Body of pancreas (tissue), 4 donors: ENCODE measurements around the gene RAP1B. TPM values are rescaled to one million over a fixed set of nuclear protein-coding genes. Genes with fewer than 3 reads are reported as not detected.

Experiments
- ATAC-seq: fragments of 150-250 bp; one replicate; pipeline ENCODE4 v1.9.1; 2016
- DNase-seq, 4 donors: peaks; one replicate each; pipeline ENCODE4 v3.0.0-alpha.2; 2019
- H3K27ac ChIP-seq, 4 donors: fragments of 200-600 bp; sonication (generic); 1 replicate in 3 of 4; 2 replicates in 1 of 4; pipeline versions ENCODE4 v1.5.1 to v1.6.1; 2016 to 2019; ENCODE audit warnings: mild to moderate bottlenecking in 1 of 4, mixed read lengths in 1 of 4, moderate library complexity in 1 of 4
- H3K27me3 ChIP-seq, 2 donors: fragments of 200-600 bp; sonication (generic); one replicate each; pipeline ENCODE4 v1.6.0; 2016; ENCODE audit warnings: mild to moderate bottlenecking in 1 of 2
- H3K36me3 ChIP-seq, 2 donors: fragments of 200-600 bp; sonication (generic); replicated peaks in 1 of 2; 2 replicates each; pipeline ENCODE4 v1.5.1; 2016; ENCODE audit warnings: low read depth in 2 of 2; ENCODE audit not compliant: insufficient read depth in 1 of 2
- H3K4me1 ChIP-seq: fragments of 200-600 bp; sonication (generic); one replicate; pipeline ENCODE4 v1.6.0; 2016
- H3K4me3 ChIP-seq, 2 donors: fragments of 200-600 bp; sonication (generic); 1 replicate in 1 of 2; 2 replicates in 1 of 2; pipeline ENCODE4 v1.5.1; 2016 to 2019
- H3K9me3 ChIP-seq, 3 donors: fragments of 200-600 bp; sonication (generic); 1 replicate in 2 of 3; 2 replicates in 1 of 3; pipeline ENCODE4 v1.5.1; 2016
- CTCF ChIP-seq, 7 experiments: fragments of 450-650 bp in 4 of 7; fragments of 200-600 bp in 3 of 7; sonication (generic) in 3 of 7; IDR thresholded peaks; one replicate each; pipeline ENCODE4 v1.5.1; 2016 to 2019; ENCODE audit warnings: antibody characterized with exemption in 7 of 7
- POLR2A ChIP-seq, 3 donors: fragments of 450-650 bp; IDR thresholded peaks; one replicate each; pipeline ENCODE4 v1.6.1; 2016; ENCODE audit warnings: antibody characterized with exemption in 3 of 3, mild to moderate bottlenecking in 2 of 3
- WGBS, 2 donors: methylation state at CpG; one replicate each; pipeline ENCODE4 v1.1.5; 2017; 5-methylcytosine and 5-hydroxymethylcytosine counted together
- intact Hi-C: fragments of 100-400 bp; cut with DNase I; formaldehyde crosslinking; loops from one replicate; pipeline ENCODE4 v1.15.1; 2023
- total RNA-seq, 2 donors: library from RNA; depleted of rRNA; stranded (reverse); fragments of >200 nt; gene quantifications; one replicate each; pipeline ENCODE4 v1.1.0, GENCODE V29; 2016

The RAP1B gene
- total RNA-seq, 2 donors from 2014 or later = 47.5 to 74.5 TPM

- no peaks in the 10 kb centered on the region for H3K27me3 ChIP-seq
- no peak for TF ChIP-seq CTCF (IDR thresholded peaks at IDR 0.05)
- TF ChIP-seq POLR2A (IDR thresholded peaks at IDR 0.05) = no peak
- no peaks in the 10 kb centered on the region for H3K36me3 ChIP-seq
- ATAC-seq (no peak), DNase-seq (no peak)
- H3K27ac ChIP-seq = no peak overlapping the region
- H3K4me3 ChIP-seq = no peak overlapping the region
- intact Hi-C loops = no loop called here
- no peaks in the 10 kb centered on the region for H3K9me3 ChIP-seq
- H3K4me1 ChIP-seq = peaks cover 28% of the 10 kb centered on the region
Measured at GRCh38 chr12:68628698-68629097, 18.0 kb downstream of the RAP1B start.

- no peak overlapping the region for H3K27ac ChIP-seq
- H3K4me1 ChIP-seq = peaks cover 41% of the 10 kb centered on the region
- no peak for ATAC-seq
- no peaks in the 10 kb centered on the region for H3K9me3 ChIP-seq
- intact Hi-C loops = no loop called here
- no peak overlapping the region for H3K4me3 ChIP-seq
- no peak for TF ChIP-seq CTCF (IDR thresholded peaks at IDR 0.05)
- H3K36me3 ChIP-seq = no peaks in the 10 kb centered on the region
- no peak for DNase-seq
- H3K27me3 ChIP-seq = no peaks in the 10 kb centered on the region
Measured at GRCh38 chr12:68630050-68630449, 19.4 kb downstream of the RAP1B start.

- intact Hi-C loops = no loop called here
- peaks cover 46% of the 10 kb centered on the region for H3K4me1 ChIP-seq
- DNase-seq (no peak), ATAC-seq (no peak)
- H3K9me3 ChIP-seq = no peaks in the 10 kb centered on the region
- no peak overlapping the region for H3K4me3 ChIP-seq
- H3K36me3 ChIP-seq = no peaks in the 10 kb centered on the region
- WGBS, 2 donors = 95 to 96% methylated on average over 7 of the region's 7 CpGs
- H3K27me3 ChIP-seq = no peaks in the 10 kb centered on the region
- H3K27ac ChIP-seq = no peak overlapping the region
- TF ChIP-seq CTCF (IDR thresholded peaks at IDR 0.05) (no peak), POLR2A (IDR thresholded peaks at IDR 0.05) (no peak)
Measured at GRCh38 chr12:68630598-68630997, 19.9 kb downstream of the RAP1B start.

GRCh38 chr12:68631227-68631626 is 20.5 kb downstream of the RAP1B start:
- no peak for TF ChIP-seq POLR2A (IDR thresholded peaks at IDR 0.05)
- TF ChIP-seq CTCF (IDR thresholded peaks at IDR 0.05) = no peak
- DNase-seq = no peak

GRCh38 chr12:68632486-68632885 is 21.8 kb downstream of the RAP1B start:
- H3K4me1 ChIP-seq = peaks cover 51% of the 10 kb centered on the region
- no peak overlapping the region for H3K27ac ChIP-seq
- no peaks in the 10 kb centered on the region for H3K36me3 ChIP-seq
- H3K9me3 ChIP-seq = no peaks in the 10 kb centered on the region
- H3K4me3 ChIP-seq = no peak overlapping the region
- no peaks in the 10 kb centered on the region for H3K27me3 ChIP-seq
- ATAC-seq = no peak
- TF ChIP-seq POLR2A (IDR thresholded peaks at IDR 0.05) (no peak), CTCF (IDR thresholded peaks at IDR 0.05) (no peak)
- intact Hi-C loops = no loop called here
- no peak for DNase-seq

More at GRCh38 chr12:68631227-68631626, 20.5 kb downstream of the RAP1B start:
- no peaks in the 10 kb centered on the region for H3K9me3 ChIP-seq
- ATAC-seq = no peak
- no peaks in the 10 kb centered on the region for H3K27me3 ChIP-seq
- no peaks in the 10 kb centered on the region for H3K36me3 ChIP-seq
- intact Hi-C loops = no loop called here
- H3K4me3 ChIP-seq = no peak overlapping the region
- 80 to 93% methylated on average over 3 of the region's 3 CpGs for WGBS, 2 donors
- no peak overlapping the region for H3K27ac ChIP-seq
- peaks cover 51% of the 10 kb centered on the region for H3K4me1 ChIP-seq
